Measurements from ENCODE around the gene ATP6V1B1.
"Not testable (repeated sequence)": the region's sequence is repeated elsewhere in the genome, so short reads cannot be mapped to it uniquely, and the experiment has no call there.

DNA sequence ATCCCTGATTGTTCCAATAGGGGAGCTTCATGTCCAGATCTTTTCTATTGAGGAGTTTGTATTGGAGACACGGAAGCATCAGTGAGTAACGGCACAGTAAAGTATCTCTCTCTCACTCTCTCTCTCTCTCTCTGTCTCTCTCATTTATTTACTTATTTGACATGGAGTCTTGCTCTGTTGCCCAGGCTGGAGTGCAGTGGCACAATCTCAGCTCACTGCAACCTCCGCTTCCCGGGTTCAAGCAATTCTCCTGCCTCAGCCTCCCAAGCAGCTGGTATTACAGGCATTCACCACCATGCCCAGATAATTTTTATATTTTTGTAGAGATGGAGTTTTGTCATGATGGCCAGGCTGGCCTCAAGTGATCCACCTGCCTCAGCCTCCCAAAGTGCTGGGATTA is 63.2 kb downstream of the ATP6V1B1 start:
- TF ChIP-seq, protein P1, sequence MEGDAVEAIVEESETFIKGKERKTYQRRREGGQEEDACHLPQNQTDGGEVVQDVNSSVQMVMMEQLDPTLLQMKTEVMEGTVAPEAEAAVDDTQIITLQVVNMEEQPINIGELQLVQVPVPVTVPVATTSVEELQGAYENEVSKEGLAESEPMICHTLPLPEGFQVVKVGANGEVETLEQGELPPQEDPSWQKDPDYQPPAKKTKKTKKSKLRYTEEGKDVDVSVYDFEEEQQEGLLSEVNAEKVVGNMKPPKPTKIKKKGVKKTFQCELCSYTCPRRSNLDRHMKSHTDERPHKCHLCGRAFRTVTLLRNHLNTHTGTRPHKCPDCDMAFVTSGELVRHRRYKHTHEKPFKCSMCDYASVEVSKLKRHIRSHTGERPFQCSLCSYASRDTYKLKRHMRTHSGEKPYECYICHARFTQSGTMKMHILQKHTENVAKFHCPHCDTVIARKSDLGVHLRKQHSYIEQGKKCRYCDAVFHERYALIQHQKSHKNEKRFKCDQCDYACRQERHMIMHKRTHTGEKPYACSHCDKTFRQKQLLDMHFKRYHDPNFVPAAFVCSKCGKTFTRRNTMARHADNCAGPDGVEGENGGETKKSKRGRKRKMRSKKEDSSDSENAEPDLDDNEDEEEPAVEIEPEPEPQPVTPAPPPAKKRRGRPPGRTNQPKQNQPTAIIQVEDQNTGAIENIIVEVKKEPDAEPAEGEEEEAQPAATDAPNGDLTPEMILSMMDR (IDR thresholded peaks at IDR 0.05; ENCODE audit: low read depth, low read length), result not testable (repeated sequence)
- not testable (repeated sequence) for TF ChIP-seq EZH2phosphoT487 (IDR thresholded peaks at IDR 0.05; ENCODE audit: low read depth)

All from OCI-LY3 (cell line).